ENCODE results near the gene PRPF19.

GRCh38 chr11:60935676-60936442 lies 29.5 kb upstream of the PRPF19 start:
- TF ChIP-seq CTCF (IDR thresholded peaks at IDR 0.05) (no peak), POLR2AphosphoS5 (IDR thresholded peaks at IDR 0.05) (no peak)
